ENCODE data around the gene STARD3NL.
"Not testable (repeated sequence)": the region's sequence is repeated elsewhere in the genome, so short reads cannot be mapped to it uniquely, and the experiment has no call there.

Gene STARD3NL

GRCh38 chr7:38235606-38236005 is 57.6 kb downstream of the STARD3NL start:
- TF ChIP-seq ZNF274 (IDR thresholded peaks at IDR 0.05; ENCODE audit: low read depth, low read length) (no peak), YY1 (IDR thresholded peaks at IDR 0.05; ENCODE audit: insufficient read depth, insufficient read length) (no peak), SUZ12 (IDR thresholded peaks at IDR 0.05; ENCODE audit: extremely low read depth, insufficient read depth, insufficient read length) (no peak)
- no peaks in the 10 kb centered on the region for H3K4me1 ChIP-seq (ENCODE audit: insufficient read depth, insufficient read length)
- H3K36me3 ChIP-seq (ENCODE audit: insufficient read depth, insufficient read length, low read length): no peaks in the 10 kb centered on the region
- H3K9ac ChIP-seq (ENCODE audit: insufficient read length, low read depth): no peak overlapping the region
- no peaks in the 10 kb centered on the region for H3K9me3 ChIP-seq (ENCODE audit: insufficient read depth, low read length)
- no peak for DNase-seq (ENCODE audit: low read depth, low spot score)
- H3K4me3 ChIP-seq (ENCODE audit: insufficient read length, low read depth): no peak overlapping the region
- H3K27me3 ChIP-seq (ENCODE audit: insufficient read depth, insufficient read length): no peaks in the 10 kb centered on the region

- H3K4me1 ChIP-seq (ENCODE audit: insufficient read depth, insufficient read length); H3K27me3 ChIP-seq (ENCODE audit: insufficient read depth, insufficient read length); H3K9me3 ChIP-seq (ENCODE audit: insufficient read depth, low read length); H3K36me3 ChIP-seq (ENCODE audit: insufficient read depth, insufficient read length, low read length); H3K4me3 ChIP-seq (ENCODE audit: insufficient read length, low read depth); H3K9ac ChIP-seq (ENCODE audit: insufficient read length, low read depth); DNase-seq (ENCODE audit: low read depth, low spot score): not testable (repeated sequence)
Observed at GRCh38 chr7:38239129-38239528, 61.1 kb downstream of the STARD3NL start.

- no peak overlapping the region for H3K9ac ChIP-seq (ENCODE audit: insufficient read length, low read depth)
- H3K9me3 ChIP-seq (ENCODE audit: insufficient read depth, low read length): no peaks in the 10 kb centered on the region
- H3K36me3 ChIP-seq (ENCODE audit: insufficient read depth, insufficient read length, low read length): no peaks in the 10 kb centered on the region
- H3K4me1 ChIP-seq (ENCODE audit: insufficient read depth, insufficient read length): no peaks in the 10 kb centered on the region
- no peaks in the 10 kb centered on the region for H3K27me3 ChIP-seq (ENCODE audit: insufficient read depth, insufficient read length)
- no peak for DNase-seq (ENCODE audit: low read depth, low spot score)
- TF ChIP-seq YY1 (IDR thresholded peaks at IDR 0.05; ENCODE audit: insufficient read depth, insufficient read length): no peak
- no peak overlapping the region for H3K4me3 ChIP-seq (ENCODE audit: insufficient read length, low read depth)
Observed at GRCh38 chr7:38241071-38241470, 63.0 kb downstream of the STARD3NL start.

GRCh38 chr7:38242814-38243213 is 64.8 kb downstream of the STARD3NL start:
- H3K4me3 ChIP-seq (ENCODE audit: insufficient read length, low read depth): no peak overlapping the region
- H3K36me3 ChIP-seq (ENCODE audit: insufficient read depth, insufficient read length, low read length): no peaks in the 10 kb centered on the region
- H3K27me3 ChIP-seq (ENCODE audit: insufficient read depth, insufficient read length): no peaks in the 10 kb centered on the region
- no peak overlapping the region for H3K9ac ChIP-seq (ENCODE audit: insufficient read length, low read depth)
- no peak for DNase-seq (ENCODE audit: low read depth, low spot score)
- H3K4me1 ChIP-seq (ENCODE audit: insufficient read depth, insufficient read length): no peaks in the 10 kb centered on the region
- no peaks in the 10 kb centered on the region for H3K9me3 ChIP-seq (ENCODE audit: insufficient read depth, low read length)
- TF ChIP-seq SUZ12 (IDR thresholded peaks at IDR 0.05; ENCODE audit: extremely low read depth, insufficient read depth, insufficient read length) (no peak), ZNF274 (IDR thresholded peaks at IDR 0.05; ENCODE audit: low read depth, low read length) (no peak), YY1 (IDR thresholded peaks at IDR 0.05; ENCODE audit: insufficient read depth, insufficient read length) (no peak)

- H3K4me3 ChIP-seq (ENCODE audit: insufficient read length, low read depth); DNase-seq (ENCODE audit: low read depth, low spot score); H3K9me3 ChIP-seq (ENCODE audit: insufficient read depth, low read length); H3K9ac ChIP-seq (ENCODE audit: insufficient read length, low read depth); H3K36me3 ChIP-seq (ENCODE audit: insufficient read depth, insufficient read length, low read length); H3K27me3 ChIP-seq (ENCODE audit: insufficient read depth, insufficient read length); H3K4me1 ChIP-seq (ENCODE audit: insufficient read depth, insufficient read length): not testable (repeated sequence)
Observed at GRCh38 chr7:38243345-38243744, 65.3 kb downstream of the STARD3NL start.

- H3K9ac ChIP-seq (ENCODE audit: insufficient read length, low read depth): no peak overlapping the region
- no peak for TF ChIP-seq SUZ12 (IDR thresholded peaks at IDR 0.05; ENCODE audit: extremely low read depth, insufficient read depth, insufficient read length)
- no peak for TF ChIP-seq ZNF274 (IDR thresholded peaks at IDR 0.05; ENCODE audit: low read depth, low read length)
- no peak for TF ChIP-seq YY1 (IDR thresholded peaks at IDR 0.05; ENCODE audit: insufficient read depth, insufficient read length)
- no peaks in the 10 kb centered on the region for H3K36me3 ChIP-seq (ENCODE audit: insufficient read depth, insufficient read length, low read length)
- no peaks in the 10 kb centered on the region for H3K27me3 ChIP-seq (ENCODE audit: insufficient read depth, insufficient read length)
- no peak for DNase-seq (ENCODE audit: low read depth, low spot score)
- no peak overlapping the region for H3K4me3 ChIP-seq (ENCODE audit: insufficient read length, low read depth)
- H3K9me3 ChIP-seq (ENCODE audit: insufficient read depth, low read length): no peaks in the 10 kb centered on the region
- no peaks in the 10 kb centered on the region for H3K4me1 ChIP-seq (ENCODE audit: insufficient read depth, insufficient read length)
Observed at GRCh38 chr7:38244516-38244915, 66.5 kb downstream of the STARD3NL start.

GRCh38 chr7:38245409-38245977 is 67.4 kb downstream of the STARD3NL start:
- no peak overlapping the region for H3K4me3 ChIP-seq (ENCODE audit: insufficient read length, low read depth)
- no peaks in the 10 kb centered on the region for H3K27me3 ChIP-seq (ENCODE audit: insufficient read depth, insufficient read length)
- no peak overlapping the region for H3K9ac ChIP-seq (ENCODE audit: insufficient read length, low read depth)
- no peak for TF ChIP-seq YY1 (IDR thresholded peaks at IDR 0.05; ENCODE audit: insufficient read depth, insufficient read length)
- TF ChIP-seq ZNF274 (IDR thresholded peaks at IDR 0.05; ENCODE audit: low read depth, low read length): no peak
- TF ChIP-seq SUZ12 (IDR thresholded peaks at IDR 0.05; ENCODE audit: extremely low read depth, insufficient read depth, insufficient read length): no peak
- no peak for DNase-seq (ENCODE audit: low read depth, low spot score)
- H3K36me3 ChIP-seq (ENCODE audit: insufficient read depth, insufficient read length, low read length): no peaks in the 10 kb centered on the region
- H3K9me3 ChIP-seq (ENCODE audit: insufficient read depth, low read length): no peaks in the 10 kb centered on the region
- no peaks in the 10 kb centered on the region for H3K4me1 ChIP-seq (ENCODE audit: insufficient read depth, insufficient read length)

GRCh38 chr7:38248069-38248567 is 70.1 kb downstream of the STARD3NL start:
- no peaks in the 10 kb centered on the region for H3K27me3 ChIP-seq (ENCODE audit: insufficient read depth, insufficient read length)
- no peak for TF ChIP-seq YY1 (IDR thresholded peaks at IDR 0.05; ENCODE audit: insufficient read depth, insufficient read length)
- H3K4me1 ChIP-seq (ENCODE audit: insufficient read depth, insufficient read length): no peaks in the 10 kb centered on the region
- H3K36me3 ChIP-seq (ENCODE audit: insufficient read depth, insufficient read length, low read length): no peaks in the 10 kb centered on the region
- H3K4me3 ChIP-seq (ENCODE audit: insufficient read length, low read depth): no peak overlapping the region
- no peak for DNase-seq (ENCODE audit: low read depth, low spot score)
- H3K9ac ChIP-seq (ENCODE audit: insufficient read length, low read depth): no peak overlapping the region
- H3K9me3 ChIP-seq (ENCODE audit: insufficient read depth, low read length): no peaks in the 10 kb centered on the region

GRCh38 chr7:38249849-38250248 is 71.8 kb downstream of the STARD3NL start:
- H3K36me3 ChIP-seq (ENCODE audit: insufficient read depth, insufficient read length, low read length); H3K27me3 ChIP-seq (ENCODE audit: insufficient read depth, insufficient read length); H3K9me3 ChIP-seq (ENCODE audit: insufficient read depth, low read length); H3K9ac ChIP-seq (ENCODE audit: insufficient read length, low read depth); H3K4me3 ChIP-seq (ENCODE audit: insufficient read length, low read depth); H3K4me1 ChIP-seq (ENCODE audit: insufficient read depth, insufficient read length); DNase-seq (ENCODE audit: low read depth, low spot score): not testable (repeated sequence)
